GM18870 (cell line): ENCODE data around the gene LRP11.
"Not testable (repeated sequence)": the region's sequence is repeated elsewhere in the genome, so short reads cannot be mapped to it uniquely, and the experiment has no call there.

Experiments
- ATAC-seq: cut with Tn5 transposase; IDR thresholded peaks from one replicate; pipeline ENCODE4 v1.9.1; 2021; ENCODE audit warnings: moderate library complexity; ENCODE audit not compliant: unreplicated experiment

LRP11 gene

GRCh38 chr6:149869275-149869892 is 5.2 kb upstream of the LRP11 start:
- ATAC-seq: no peak

GRCh38 chr6:149867876-149868640 is 3.9 kb upstream of the LRP11 start:
- no peak for ATAC-seq

GRCh38 chr6:149864578-149865535 is 698 bp upstream of the LRP11 start:
- ATAC-seq: no peak

GRCh38 chr6:149862922-149863697 is 1.0 kb downstream of the LRP11 start:
- ATAC-seq: no peak

GRCh38 chr6:149862424-149862738 is 1.8 kb downstream of the LRP11 start:
- ATAC-seq: not testable (repeated sequence)

GRCh38 chr6:149861603-149862423 is 2.3 kb downstream of the LRP11 start:
- no peak for ATAC-seq

- no peak for ATAC-seq
These were observed 3.1 kb downstream of the LRP11 start for GRCh38 chr6:149860834-149861602.

- ATAC-seq: no peak
These were observed 3.7 kb downstream of the LRP11 start for GRCh38 chr6:149860513-149860833.

- no peak for ATAC-seq
These were observed 4.2 kb downstream of the LRP11 start for GRCh38 chr6:149859938-149860337.

GRCh38 chr6:149859368-149859767 is 4.8 kb downstream of the LRP11 start:
- ATAC-seq: no peak

GRCh38 chr6:149857541-149857940 is 6.6 kb downstream of the LRP11 start:
- ATAC-seq: no peak

GRCh38 chr6:149856256-149856994 is 7.7 kb downstream of the LRP11 start:
- no peak for ATAC-seq

- ATAC-seq: no peak
These were observed 8.4 kb downstream of the LRP11 start for GRCh38 chr6:149855741-149856140.

GRCh38 chr6:149855040-149855654 is 9.0 kb downstream of the LRP11 start:
- no peak for ATAC-seq

GRCh38 chr6:149854532-149854931 is 9.6 kb downstream of the LRP11 start:
- ATAC-seq: no peak

GRCh38 chr6:149854017-149854416 is 10.1 kb downstream of the LRP11 start:
- not testable (repeated sequence) for ATAC-seq

- no peak for ATAC-seq
These were observed 11.3 kb downstream of the LRP11 start for GRCh38 chr6:149852881-149853280.

- ATAC-seq: no peak
These were observed 12.0 kb downstream of the LRP11 start for GRCh38 chr6:149852180-149852579.
